Duodenal mucosa (tissue), 2 donors: ENCODE measurements around the gene MGMT.

ENCODE experiments used
- H3K27ac ChIP-seq: one replicate; pipeline ENCODE4 v1.7.0; 2013; ENCODE audit warnings: low read depth, low read length
- H3K27me3 ChIP-seq, 2 donors: one replicate each; pipeline ENCODE4 v1.7.0; 2013; ENCODE audit warnings: low read length in 2 of 2, control low read depth in 1 of 2; ENCODE audit not compliant: insufficient read depth in 2 of 2, control insufficient read depth in 1 of 2
- H3K36me3 ChIP-seq, 2 donors: one replicate each; pipeline ENCODE4 v1.7.0; 2013; ENCODE audit warnings: low read length in 2 of 2, control low read depth in 1 of 2; ENCODE audit not compliant: insufficient read depth in 2 of 2, control insufficient read depth in 1 of 2
- H3K4me1 ChIP-seq, 2 donors: one replicate each; pipeline ENCODE4 v1.7.0; 2013; ENCODE audit warnings: low read length in 2 of 2, control low read depth in 1 of 2; ENCODE audit not compliant: insufficient read depth in 2 of 2, control insufficient read depth in 1 of 2
- H3K4me3 ChIP-seq, 2 donors: one replicate each; pipeline ENCODE4 v1.7.0; 2013; ENCODE audit warnings: low read length in 2 of 2, low read depth in 1 of 2
- H3K9ac ChIP-seq, 2 donors: one replicate each; pipeline ENCODE4 v1.7.0; 2013; ENCODE audit warnings: low read length in 2 of 2, low read depth in 1 of 2
- H3K9me3 ChIP-seq, 2 donors: one replicate each; pipeline ENCODE4 v1.7.0; 2013; ENCODE audit warnings: low read length in 2 of 2, control low read depth in 1 of 2; ENCODE audit not compliant: control insufficient read depth in 1 of 2

MGMT gene

GRCh38 chr10:129612481-129613109, 145.6 kb downstream of the MGMT start:
- Histone ChIP-seq H3K27ac (no peak overlapping the region), H3K9me3 (no peaks in the 10 kb centered on the region), H3K36me3 (no peaks in the 10 kb centered on the region), H3K9ac (no peak overlapping the region), H3K4me3 (no peak overlapping the region), H3K4me1 (peaks cover 0 to 5% of the 10 kb centered on the region in 2 donors), H3K27me3 (no peaks in the 10 kb centered on the region)

GRCh38 chr10:129613377-129613980, 146.4 kb downstream of the MGMT start:
- H3K27ac ChIP-seq, result no peak overlapping the region
- H3K4me1 ChIP-seq, result peaks cover 0 to 5% of the 10 kb centered on the region in 2 donors
- no peak overlapping the region for H3K9ac ChIP-seq
- no peaks in the 10 kb centered on the region for H3K27me3 ChIP-seq
- no peak overlapping the region for H3K4me3 ChIP-seq
- no peaks in the 10 kb centered on the region for H3K36me3 ChIP-seq
- H3K9me3 ChIP-seq, result no peaks in the 10 kb centered on the region

GRCh38 chr10:129614341-129614740, 147.3 kb downstream of the MGMT start:
- H3K27me3 ChIP-seq, result no peaks in the 10 kb centered on the region
- no peak overlapping the region for H3K9ac ChIP-seq
- H3K4me3 ChIP-seq, result no peak overlapping the region
- H3K4me1 ChIP-seq, result peaks cover 0 to 5% of the 10 kb centered on the region in 2 donors
- H3K27ac ChIP-seq, result no peak overlapping the region
- H3K36me3 ChIP-seq, result no peaks in the 10 kb centered on the region
- H3K9me3 ChIP-seq, result no peaks in the 10 kb centered on the region

GRCh38 chr10:129615381-129615780, 148.3 kb downstream of the MGMT start:
- no peaks in the 10 kb centered on the region for H3K9me3 ChIP-seq
- no peaks in the 10 kb centered on the region for H3K27me3 ChIP-seq
- peaks cover 0 to 5% of the 10 kb centered on the region in 2 donors for H3K4me1 ChIP-seq
- no peaks in the 10 kb centered on the region for H3K36me3 ChIP-seq
- no peak overlapping the region for H3K9ac ChIP-seq
- no peak overlapping the region for H3K27ac ChIP-seq
- H3K4me3 ChIP-seq, result no peak overlapping the region

GRCh38 chr10:129615921-129616525, 149.0 kb downstream of the MGMT start:
- no peak overlapping the region for H3K9ac ChIP-seq
- no peak overlapping the region for H3K27ac ChIP-seq
- H3K4me1 ChIP-seq, result peaks cover 0 to 5% of the 10 kb centered on the region in 2 donors
- no peaks in the 10 kb centered on the region for H3K27me3 ChIP-seq
- H3K36me3 ChIP-seq, result no peaks in the 10 kb centered on the region
- no peak overlapping the region for H3K4me3 ChIP-seq
- no peaks in the 10 kb centered on the region for H3K9me3 ChIP-seq

GRCh38 chr10:129617768-129618167, 150.7 kb downstream of the MGMT start:
- H3K9ac ChIP-seq, result no peak overlapping the region
- H3K36me3 ChIP-seq, result no peaks in the 10 kb centered on the region
- no peaks in the 10 kb centered on the region for H3K27me3 ChIP-seq
- H3K4me1 ChIP-seq, result peaks cover 0 to 2% of the 10 kb centered on the region in 2 donors
- no peaks in the 10 kb centered on the region for H3K9me3 ChIP-seq
- H3K4me3 ChIP-seq, result no peak overlapping the region
- H3K27ac ChIP-seq, result no peak overlapping the region

- no peaks in the 10 kb centered on the region for H3K9me3 ChIP-seq
- H3K27me3 ChIP-seq, result no peaks in the 10 kb centered on the region
- no peak overlapping the region for H3K9ac ChIP-seq
- no peak overlapping the region for H3K4me3 ChIP-seq
- H3K27ac ChIP-seq, result no peak overlapping the region
- H3K4me1 ChIP-seq, result no peaks in the 10 kb centered on the region
- H3K36me3 ChIP-seq, result no peaks in the 10 kb centered on the region
Observed at GRCh38 chr10:129621062-129621461, 154.0 kb downstream of the MGMT start.

- H3K9ac ChIP-seq, result no peak overlapping the region
- no peak overlapping the region for H3K4me3 ChIP-seq
- no peaks in the 10 kb centered on the region for H3K27me3 ChIP-seq
- no peak overlapping the region for H3K27ac ChIP-seq
- no peaks in the 10 kb centered on the region for H3K36me3 ChIP-seq
- H3K9me3 ChIP-seq, result no peaks in the 10 kb centered on the region
- no peaks in the 10 kb centered on the region for H3K4me1 ChIP-seq
Observed at GRCh38 chr10:129621693-129622092, 154.7 kb downstream of the MGMT start.

- Histone ChIP-seq H3K9me3 (no peaks in the 10 kb centered on the region), H3K9ac (no peak overlapping the region), H3K27ac (no peak overlapping the region), H3K4me1 (no peaks in the 10 kb centered on the region), H3K27me3 (no peaks in the 10 kb centered on the region), H3K4me3 (no peak overlapping the region), H3K36me3 (no peaks in the 10 kb centered on the region)
Observed at GRCh38 chr10:129622291-129622690, 155.2 kb downstream of the MGMT start.

- Histone ChIP-seq H3K27me3 (no peaks in the 10 kb centered on the region), H3K4me1 (no peaks in the 10 kb centered on the region), H3K9ac (no peak overlapping the region), H3K4me3 (no peak overlapping the region), H3K9me3 (no peaks in the 10 kb centered on the region), H3K27ac (no peak overlapping the region), H3K36me3 (no peaks in the 10 kb centered on the region)
Observed at GRCh38 chr10:129622736-129623135, 155.7 kb downstream of the MGMT start.
